ENCODE data around the gene PDE7B.

The PDE7B gene

DNA sequence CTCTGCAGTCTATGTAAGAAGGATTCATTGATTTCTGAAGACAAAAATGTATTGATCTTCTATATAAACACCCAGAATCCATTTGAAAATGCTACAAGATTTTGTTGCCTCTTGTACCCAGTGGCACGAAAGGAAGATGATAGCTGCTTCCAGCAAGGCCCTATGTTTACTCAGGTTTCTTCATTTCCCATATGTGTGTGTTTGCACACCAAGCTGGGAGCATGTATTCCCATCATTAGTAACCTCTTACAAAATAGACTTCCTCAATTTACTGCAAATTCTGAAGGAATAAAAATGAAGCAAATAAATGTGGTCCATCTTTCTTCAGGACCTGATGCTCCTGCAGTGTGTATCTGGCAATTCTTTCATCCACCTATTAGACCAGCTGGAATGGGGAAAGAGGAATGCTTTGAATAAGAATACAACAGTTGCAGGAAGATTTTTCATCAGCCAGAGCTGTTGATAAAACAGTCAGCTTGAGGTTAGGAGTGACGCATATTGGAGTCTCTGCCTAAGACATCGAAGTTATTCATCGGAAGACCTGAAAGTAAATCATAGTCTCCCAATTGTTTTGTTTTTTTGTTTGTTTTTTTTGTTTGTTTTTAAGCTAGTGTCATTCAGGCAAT lies 132.3 kb downstream of the PDE7B start:
- DNase-seq (ENCODE audit: low read depth in 1 of 2, low spot score in 1 of 2) = no peak

DNA sequence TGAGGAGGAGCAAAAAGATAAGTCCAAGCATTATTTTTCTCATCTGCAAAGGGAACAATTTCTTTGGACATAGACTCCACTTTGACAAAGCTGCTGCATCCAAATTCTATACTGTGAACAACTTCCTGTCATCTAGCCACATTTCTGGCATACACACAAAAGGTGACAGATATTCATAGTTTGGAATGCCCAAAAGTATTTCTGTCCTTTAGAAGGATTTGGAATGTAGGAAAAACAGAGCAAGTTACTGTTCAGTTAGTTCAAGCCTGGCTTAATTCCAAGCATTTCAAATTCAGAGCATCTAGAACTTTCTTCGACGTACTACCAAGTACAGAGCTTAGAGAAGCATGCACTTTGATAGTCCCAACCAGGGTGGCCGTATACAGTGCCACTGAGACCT lies 134.0 kb downstream of the PDE7B start:
- DNase-seq (ENCODE audit: low read depth in 1 of 2, low spot score in 1 of 2) = no peak

DNA sequence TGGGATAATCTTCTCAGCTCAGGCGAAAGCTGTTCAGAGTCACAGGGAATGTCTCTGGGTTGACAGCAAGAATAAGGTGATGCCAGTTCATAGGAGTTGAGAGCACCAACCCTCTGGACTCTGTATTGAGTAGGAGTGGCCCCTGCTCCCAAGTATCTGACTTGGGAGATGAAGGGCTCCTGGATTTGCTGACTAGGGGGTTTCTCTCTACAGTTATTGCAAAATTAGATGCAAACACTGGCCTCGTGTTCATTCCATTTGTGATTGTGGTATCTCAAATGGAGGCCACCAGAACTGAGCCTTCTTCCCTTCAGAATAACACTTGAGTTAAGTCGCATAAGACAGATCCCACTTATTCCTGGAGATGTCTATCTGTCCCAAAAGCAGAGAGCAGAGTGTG lies 135.7 kb downstream of the PDE7B start:
- no peak for DNase-seq (ENCODE audit: low read depth in 1 of 2, low spot score in 1 of 2)

DNA sequence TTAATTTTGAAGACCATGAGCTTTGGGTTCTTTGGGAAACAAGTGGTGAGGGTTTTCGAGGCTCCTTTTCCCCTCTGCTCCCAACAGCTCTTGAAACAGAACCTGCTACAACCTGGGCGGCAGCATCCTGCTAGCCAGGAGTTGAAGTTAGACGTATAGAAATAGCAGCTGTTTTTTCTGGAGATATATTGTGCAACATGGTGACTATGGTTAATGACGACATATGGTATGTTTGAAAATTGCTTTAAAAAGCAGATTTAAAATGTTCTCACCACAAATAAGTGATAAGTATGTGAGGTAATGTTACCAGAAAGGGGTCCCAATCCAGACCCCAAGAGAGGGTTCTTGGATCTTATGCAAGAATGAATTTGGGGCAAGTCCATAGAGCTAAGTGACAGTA lies 138.9 kb downstream of the PDE7B start:
- no peak for DNase-seq (ENCODE audit: low read depth in 1 of 2, low spot score in 1 of 2)

DNA sequence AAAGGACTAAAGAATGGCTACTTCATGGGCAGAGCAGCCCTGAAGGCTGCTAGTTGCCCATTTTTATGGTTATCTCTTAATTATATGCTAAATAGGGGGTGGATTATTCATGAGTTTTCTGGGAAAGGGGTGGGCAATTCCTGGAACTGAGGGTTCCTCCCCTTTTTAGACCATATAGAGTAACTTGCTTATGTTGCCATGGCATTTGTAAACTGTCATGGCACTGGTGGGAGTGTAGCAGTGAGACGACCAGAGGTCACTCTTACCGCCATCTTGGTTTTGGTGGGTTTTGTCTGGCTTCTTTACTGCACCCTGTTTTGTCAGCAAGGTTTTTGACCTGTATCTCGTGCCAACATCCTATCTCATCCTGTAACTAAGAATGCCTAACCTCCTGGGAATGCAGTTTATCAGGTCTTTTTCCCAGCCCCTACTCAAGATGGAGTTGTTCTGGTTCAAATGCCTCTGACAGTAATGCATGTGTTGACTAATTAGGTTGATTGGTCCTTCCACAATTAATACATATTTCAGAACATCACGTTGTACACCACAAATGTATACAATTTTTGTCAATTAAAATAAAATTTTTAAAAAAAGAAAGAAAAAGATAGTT lies 139.5 kb downstream of the PDE7B start:
- DNase-seq (ENCODE audit: low read depth in 1 of 2, low spot score in 1 of 2) = no peak

DNA sequence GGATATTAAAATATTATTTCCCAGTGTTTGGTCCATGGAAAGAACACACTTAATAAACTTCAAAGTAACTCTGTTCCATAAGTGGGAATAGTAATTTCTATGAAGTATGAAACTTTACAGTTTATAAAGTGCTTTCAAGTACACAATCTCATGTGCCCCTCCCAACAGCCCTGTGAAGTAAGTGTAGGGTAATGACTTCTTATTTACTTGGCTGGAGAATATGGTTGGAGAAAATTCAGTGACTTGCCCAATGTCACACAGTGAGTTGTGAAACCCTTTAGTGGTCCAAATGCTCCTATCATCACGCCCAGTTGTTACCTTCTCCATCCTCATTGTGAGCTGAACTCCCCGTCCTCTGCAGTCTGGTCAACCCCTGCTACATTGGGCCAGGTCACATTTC lies 141.2 kb downstream of the PDE7B start:
- DNase-seq (ENCODE audit: low read depth in 1 of 2, low spot score in 1 of 2) = no peak

DNA sequence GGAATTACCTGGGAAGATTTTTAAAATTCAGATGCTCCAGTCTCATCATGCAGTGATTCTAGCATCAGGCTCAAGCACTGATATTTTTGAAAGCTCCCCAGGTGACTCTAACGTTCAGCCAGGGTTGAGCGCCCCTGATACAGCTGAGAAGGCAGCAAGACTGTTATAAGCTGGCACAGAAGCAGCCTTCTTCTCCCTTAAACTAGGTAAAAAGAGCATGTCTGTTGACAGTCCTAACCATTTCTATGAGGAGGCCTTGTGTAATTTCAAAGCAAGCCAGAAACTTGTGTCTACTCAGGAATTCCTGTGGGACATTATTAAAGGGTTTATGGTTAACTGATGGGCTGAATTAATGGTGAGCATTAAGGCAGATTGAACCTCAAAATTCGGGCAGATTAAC lies 141.9 kb downstream of the PDE7B start:
- no peak for DNase-seq (ENCODE audit: low read depth in 1 of 2, low spot score in 1 of 2)

DNA sequence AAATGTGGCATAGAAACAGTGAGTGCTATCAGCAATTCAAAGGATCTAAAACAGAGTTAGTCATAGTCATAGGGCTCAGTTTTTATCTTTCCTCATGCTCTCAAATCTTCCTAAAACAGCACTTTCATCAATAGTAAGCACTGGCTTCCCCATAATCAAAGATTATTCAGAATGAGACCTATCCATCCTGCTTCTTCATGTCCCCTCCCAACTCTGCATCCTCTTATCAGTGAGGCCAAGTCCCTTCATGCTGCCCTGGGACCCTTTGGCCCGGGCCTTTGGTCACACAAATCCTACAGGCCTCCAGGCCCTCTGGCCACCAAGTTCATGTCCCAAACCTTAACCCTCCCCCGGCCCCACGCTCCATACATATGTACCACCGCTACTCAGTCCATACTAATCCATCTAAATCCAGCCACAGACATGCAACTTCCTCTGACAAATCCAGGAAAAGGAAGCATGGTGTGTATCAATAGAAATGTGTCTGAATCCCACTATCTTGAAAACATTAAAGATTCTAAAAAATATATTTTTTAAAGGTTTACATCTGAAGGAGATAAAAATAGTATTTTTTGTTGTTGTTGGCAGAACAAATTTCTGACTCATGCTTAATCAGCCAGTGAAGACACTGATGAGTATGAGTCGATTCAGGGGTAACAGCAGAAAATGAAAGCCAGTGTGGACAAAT lies 143.5 kb downstream of the PDE7B start:
- DNase-seq (ENCODE audit: low read depth in 1 of 2, low spot score in 1 of 2) = no peak

DNA sequence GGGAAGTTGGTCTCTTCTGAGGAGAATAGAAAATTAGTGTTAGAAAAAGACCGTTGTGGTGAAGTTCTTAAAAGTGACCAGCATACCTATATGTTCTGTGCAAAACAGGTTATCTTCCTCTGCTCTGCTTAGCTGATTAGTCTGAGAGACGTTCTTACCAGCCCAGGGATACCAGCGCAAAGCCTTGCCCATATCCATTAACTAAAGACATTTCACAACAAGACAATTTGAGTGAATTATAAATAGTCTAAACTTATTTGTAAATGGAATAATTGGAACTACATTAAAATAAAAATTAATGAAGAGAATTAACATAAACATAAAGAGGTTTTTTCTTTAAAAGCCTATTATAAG lies 144.0 kb downstream of the PDE7B start:
- no peak for DNase-seq (ENCODE audit: low read depth in 1 of 2, low spot score in 1 of 2)

DNA sequence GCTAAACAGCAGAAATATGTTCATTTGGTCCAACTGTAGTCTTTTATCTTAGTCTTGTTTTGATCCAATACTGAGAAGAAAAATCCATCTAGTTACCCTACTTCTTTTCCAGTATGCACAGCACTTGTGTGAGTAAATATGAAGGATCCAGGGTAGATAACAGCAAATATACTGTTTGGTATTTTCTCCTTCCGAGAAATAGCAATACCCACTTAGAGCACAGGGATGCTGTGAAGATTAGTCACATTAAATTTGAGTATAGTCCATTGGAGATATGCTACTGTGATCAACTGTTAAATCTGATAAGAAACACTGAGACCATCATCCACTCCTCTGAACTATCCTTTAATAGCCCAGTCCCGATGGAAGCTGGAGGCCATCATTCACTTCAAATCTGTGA lies 145.2 kb downstream of the PDE7B start:
- DNase-seq (ENCODE audit: low read depth in 1 of 2, low spot score in 1 of 2) = no peak

DNA sequence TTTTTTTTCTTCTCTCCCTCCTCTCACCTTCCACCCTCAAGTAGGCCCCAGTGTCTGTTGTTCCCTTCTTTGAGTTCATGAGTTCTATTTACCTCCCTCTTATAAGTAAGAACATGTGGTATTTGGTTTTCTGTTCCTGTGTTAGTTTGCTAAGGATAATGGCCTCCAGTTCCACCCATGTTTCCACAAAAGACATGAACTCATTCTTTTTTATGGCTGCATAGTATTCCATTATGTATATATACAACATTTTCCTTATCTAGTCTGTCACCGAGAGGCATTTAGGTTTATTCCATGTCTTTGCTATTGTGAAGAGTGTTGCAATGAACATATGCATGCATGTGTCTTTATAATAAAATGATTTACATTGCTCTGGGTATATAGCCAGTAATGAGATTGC lies 147.9 kb downstream of the PDE7B start:
- no peak for DNase-seq (ENCODE audit: low read depth in 1 of 2, low spot score in 1 of 2)

DNA sequence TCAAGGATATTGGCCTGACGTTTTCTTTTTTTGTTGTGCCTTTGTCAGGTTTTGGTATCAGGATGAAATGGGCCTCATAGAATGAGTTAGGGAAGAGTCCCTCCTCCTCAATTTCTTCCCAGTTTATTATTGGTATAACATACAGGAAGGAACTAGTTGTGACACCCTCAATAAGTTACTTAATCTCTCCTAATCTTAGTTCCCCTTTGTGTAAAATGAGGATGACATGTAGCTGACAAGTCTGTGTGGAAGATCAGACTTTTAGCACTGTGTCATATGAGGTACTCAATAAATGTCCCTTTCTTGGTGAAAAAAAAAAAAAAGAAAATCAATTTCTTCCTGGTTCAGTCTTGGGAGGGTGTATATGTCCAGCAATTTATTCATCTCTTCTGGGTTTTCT lies 155.8 kb downstream of the PDE7B start:
- no peak for DNase-seq (ENCODE audit: low read depth in 1 of 2, low spot score in 1 of 2)

DNA sequence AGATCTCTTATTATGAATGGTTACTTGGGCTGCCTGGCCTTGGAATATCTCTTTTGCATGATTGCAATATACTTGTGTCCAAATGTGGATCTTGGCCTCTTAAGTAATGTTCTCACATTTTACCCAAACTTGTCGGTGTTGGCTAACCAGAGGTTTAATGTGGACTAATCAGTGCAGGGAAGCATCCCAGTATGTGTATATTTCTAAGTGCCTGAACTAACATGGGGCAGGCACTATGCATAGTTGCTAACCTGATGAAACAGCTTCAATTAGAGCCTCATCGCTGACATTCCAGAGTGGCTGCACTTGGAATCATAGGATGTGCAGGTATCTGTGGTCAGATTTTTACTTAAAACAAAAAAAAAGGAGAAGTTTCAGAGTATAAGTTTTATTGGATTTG lies 160.0 kb downstream of the PDE7B start:
- DNase-seq (ENCODE audit: low read depth in 1 of 2, low spot score in 1 of 2) = no peak

DNA sequence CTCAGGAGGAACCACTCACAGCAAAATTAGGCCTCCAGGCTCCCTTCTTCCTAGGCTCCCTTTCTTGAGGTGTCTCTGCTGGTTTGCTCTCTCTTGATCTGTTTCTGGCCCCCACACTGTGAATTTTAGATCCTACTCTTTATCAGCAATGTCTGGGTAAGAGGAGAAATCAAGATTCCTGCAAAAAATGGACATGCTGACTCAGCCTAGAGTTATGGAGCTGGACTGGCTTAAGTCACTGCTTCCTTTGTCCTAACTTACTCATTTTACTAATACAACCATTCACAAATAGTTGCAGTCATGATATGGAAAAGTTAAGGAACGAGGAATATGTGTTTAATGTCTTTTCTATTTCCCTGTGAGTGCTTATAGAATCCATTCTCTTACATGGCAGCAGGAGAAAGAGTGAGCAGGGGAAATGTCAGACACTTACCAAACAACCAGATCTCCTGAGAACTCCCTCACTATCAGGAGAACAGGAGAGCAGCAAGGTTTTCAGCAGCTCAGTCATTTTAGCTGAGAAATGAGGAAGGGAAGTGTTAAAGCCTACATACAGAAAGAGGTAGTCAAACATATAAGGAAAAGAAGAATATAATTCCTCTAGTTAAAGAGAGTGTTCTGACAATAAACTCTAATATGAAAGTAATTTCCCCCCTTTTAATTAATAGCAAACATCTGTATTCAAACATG lies 160.8 kb downstream of the PDE7B start:
- DNase-seq (ENCODE audit: low read depth in 1 of 2, low spot score in 1 of 2) = no peak

DNA sequence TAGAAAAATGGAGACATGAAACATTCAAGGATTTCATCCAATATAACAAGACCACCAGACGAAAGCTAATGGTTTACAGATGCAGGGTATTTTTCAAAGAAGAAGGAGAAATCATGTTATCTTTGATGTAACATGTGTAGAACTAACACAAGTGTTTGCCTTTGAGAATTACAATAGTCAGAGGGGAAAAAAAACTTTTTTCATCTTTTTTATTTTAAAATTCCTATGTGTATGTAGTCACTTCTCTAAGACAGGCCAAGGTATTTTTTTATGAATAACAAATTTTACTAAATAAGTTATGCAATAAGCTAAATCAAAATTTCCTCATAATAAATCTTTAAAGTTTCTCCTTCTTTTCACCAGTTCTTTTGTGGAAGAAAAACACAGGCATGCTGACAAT lies 161.4 kb downstream of the PDE7B start:
- no peak for DNase-seq (ENCODE audit: low read depth in 1 of 2, low spot score in 1 of 2)

DNA sequence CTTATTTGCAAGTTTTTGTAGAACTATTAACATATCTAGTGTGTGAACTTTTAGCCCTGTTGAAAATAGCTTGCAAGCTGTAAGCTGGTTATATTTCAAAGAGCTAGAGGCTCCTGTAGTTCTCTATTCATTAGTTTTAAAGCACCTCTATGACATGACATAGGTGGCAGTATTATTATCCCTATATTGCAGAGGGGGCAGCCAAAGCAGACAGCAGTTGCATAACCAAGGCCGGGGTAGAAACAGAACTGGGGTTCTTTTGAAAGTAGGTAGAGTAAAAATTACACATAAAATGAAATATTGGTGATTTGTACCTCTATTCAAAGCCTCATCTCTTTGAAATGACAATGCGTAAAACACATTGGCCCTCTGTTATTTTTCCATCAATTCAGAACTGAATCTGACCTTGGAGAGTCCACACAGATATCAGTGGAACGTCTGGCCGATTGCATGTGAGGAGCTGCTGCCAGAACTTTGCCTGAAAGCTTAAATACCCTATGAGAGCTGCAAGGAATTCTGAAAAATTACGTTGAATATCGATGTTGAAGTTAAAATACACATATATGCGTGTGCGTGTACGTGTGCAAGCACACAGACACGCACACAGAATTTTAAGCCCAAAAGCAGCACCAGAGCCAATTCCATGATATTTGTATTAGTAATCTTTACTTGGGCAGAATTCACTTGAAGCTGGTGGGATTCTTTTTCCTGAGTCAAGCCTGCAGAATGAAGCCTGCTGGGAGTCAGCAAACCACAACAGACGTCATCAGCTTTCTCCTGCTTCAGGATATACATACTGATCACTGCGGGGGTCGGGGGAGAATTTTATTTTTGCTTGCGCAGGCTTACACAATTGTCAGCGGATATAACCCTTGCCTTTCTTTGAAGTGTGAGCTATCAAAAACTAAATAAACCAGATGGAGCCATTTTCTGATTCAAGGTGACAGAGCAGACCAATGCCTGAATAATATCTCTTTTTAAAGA lies 163.2 kb downstream of the PDE7B start:
- no peak for DNase-seq (ENCODE audit: low read depth in 1 of 2, low spot score in 1 of 2)

DNA sequence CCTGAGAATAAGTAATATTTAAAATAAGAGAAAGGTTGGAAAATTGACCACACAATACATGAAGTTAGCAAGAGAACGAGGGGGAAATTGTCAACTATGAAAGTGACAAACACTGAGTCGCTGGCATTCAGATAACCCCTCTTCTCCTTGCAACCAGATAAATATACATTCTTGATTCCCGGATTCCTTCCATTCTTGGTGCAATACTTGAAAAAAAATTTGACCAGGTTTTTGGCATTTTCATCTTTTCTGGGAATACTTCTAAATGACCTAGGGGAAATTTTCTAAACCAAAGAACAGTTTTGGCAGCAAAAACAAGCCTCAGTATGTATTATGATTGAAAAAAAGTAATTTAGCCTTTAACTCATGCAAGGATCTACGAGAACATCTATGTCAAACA lies 164.0 kb downstream of the PDE7B start:
- no peak for DNase-seq (ENCODE audit: low read depth in 1 of 2, low spot score in 1 of 2)

DNA sequence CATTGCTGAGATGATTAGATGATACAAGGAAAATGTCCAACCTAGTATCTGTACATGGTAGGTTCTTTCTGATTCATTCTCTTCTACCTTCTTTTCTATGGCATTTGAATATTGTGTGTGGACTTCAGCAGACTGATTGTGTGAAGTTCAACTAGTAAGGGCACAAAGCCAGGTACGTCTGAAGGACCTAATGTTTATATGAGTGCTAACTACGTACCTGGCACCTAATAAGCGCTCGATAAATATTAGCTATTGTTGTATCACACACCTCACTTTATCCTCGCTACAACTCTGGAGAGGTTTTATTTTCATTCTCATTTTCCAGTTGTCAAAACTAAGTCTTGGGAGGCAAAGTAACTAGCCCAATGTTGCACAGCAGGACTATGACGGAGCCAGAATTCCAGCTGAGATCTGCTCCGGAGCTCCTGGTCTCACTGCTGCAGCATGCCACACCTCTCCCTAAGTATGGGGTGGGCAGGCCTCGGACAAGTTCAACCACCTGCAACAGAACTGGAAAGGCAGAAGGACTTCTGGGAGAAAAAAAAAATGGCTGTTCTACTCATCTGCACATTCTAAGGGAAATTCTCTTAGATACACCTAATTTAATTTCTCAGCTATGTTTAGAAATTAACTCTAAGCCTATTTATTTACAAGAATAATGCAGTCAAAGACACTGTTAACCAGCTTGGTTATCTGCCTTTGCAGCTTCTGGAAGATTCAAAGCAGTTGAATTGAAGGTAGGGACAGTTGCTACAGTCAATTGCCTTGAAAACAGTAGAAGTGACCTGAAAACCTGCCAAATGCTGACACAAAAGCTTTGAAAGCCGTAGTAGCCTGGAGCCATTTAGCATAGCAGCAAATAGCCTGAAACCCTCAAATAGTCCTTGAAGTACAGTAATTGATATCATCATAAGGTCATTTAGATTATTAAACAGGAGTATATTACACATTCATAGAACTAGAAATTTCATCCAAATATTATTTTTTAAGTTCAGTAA lies 165.0 kb downstream of the PDE7B start:
- no peak for DNase-seq (ENCODE audit: low read depth in 1 of 2, low spot score in 1 of 2)

DNA sequence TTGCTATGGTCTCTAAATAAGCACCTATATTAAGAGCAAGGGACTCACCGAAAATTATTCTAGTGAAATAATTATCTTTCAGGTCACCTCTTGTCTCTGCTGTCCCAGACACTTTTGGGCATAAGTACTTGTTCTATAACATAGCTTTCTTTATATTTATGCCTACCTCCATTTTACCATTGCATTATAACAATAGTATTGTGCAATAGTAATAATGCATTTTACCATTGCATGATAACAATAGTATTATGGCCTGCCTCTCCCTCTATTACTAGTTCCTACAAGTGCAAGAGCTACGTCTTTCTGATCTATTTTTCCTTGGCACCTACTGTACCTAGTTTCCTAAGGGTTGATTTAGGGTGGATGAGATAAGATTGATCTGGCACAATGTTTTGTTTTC lies 169.2 kb downstream of the PDE7B start:
- DNase-seq (ENCODE audit: low read depth in 1 of 2, low spot score in 1 of 2) = no peak
